GM04504 (cell line): Measurements from ENCODE around the gene ADAMTS2.

Source experiments
- DNase-seq: peaks from one replicate; pipeline ENCODE4 v3.0.0-alpha.2; 2012; ENCODE audit warnings: low read depth

The ADAMTS2 gene

GRCh38 chr5:179343719-179344430, 1.4 kb downstream of the ADAMTS2 start:
- no peak for DNase-seq

- DNase-seq: no peak
Observed at GRCh38 chr5:179343021-179343718, 2.1 kb downstream of the ADAMTS2 start.

GRCh38 chr5:179342577-179342976, 2.7 kb downstream of the ADAMTS2 start:
- peak; percentile 59 for DNase-seq

GRCh38 chr5:179340465-179340864, 4.8 kb downstream of the ADAMTS2 start:
- DNase-seq: no peak

DNA sequence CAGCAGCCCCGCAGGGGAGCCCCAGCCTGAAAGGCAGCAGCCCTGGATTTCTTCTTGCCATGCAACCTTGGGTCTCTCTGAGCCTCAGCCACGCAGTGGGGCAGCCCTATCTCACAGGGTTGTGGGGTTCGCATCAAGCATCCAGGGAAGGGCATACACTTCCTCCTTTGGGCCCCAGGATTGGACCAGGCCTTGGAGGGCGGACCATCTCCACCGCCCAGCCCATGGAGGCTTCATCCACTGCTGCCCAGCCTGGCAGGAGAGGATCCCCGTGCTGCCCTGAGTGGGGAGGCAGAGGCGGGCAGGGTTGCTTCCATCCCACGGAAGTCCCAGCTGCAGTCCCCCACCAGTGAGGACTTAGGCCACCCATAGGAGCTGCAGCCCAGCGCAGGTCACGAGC, 5.3 kb downstream of the ADAMTS2 start:
- DNase-seq: no peak

DNA sequence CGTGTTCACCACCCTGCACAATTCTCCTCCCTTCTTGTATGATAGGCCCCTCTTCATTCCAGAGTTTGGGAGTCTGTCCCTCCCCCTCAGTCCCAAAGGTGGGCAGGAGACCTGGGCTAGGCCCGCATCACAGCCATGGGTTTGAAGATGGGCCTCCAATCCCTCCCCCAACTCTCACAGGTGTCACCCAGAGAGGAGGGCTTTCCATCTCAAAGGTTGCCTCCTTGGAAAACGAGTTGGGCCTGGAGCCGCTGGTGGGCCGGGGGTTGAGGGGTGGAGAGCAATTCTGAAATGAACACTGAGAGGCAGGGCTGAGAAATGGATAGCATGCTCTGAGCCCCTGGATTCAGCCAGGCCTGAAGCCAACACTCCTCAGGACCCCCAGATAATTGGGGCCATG, 6.2 kb downstream of the ADAMTS2 start:
- no peak for DNase-seq

- no peak for DNase-seq
Observed at GRCh38 chr5:179337796-179338676, 7.2 kb downstream of the ADAMTS2 start.

DNA sequence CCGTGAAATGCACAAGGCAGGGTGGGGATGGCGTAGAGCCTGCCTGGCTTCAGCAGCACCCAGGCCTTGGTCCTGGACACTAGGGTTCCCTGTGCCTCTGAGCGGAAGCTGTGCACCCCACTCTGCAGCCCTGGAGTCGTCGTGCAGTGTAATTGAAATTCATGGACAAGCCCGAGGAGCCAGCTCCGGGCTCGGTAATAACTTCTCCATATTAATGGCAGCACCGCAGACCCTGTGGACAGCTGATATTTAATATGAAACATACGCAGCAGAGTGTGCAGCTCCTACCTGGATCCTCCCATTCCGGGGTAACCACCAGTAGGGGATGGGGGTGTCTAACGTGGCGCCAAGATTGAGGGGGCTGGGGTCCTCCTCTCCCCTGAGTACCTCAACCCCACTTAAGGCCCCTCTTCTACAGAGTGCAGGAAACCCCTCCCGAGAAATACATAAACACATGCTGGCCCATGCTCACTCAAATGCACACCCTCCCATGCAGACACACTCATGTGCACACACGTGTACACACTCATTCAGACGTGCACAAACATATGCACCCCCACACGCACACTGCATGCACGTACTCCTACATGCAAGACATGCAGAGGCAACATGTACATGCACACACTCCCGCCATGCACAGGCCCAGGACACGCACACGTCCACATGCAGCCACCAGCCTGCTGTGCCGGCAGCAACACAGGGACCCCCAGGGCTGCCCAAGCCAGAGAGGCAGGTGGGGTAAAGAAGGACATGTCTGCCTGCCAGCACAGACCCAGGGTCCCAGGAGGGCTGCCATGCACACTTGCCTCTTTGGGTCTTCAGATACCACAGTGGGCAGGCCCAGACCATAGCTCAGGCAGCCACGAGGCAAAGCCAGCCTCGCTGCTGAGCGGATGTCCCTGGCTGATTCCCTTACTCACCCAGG, 8.1 kb downstream of the ADAMTS2 start:
- DNase-seq: no peak

GRCh38 chr5:179336126-179336870, 9.0 kb downstream of the ADAMTS2 start:
- DNase-seq: no peak

GRCh38 chr5:179333796-179334761, 11.2 kb downstream of the ADAMTS2 start:
- no peak for DNase-seq

- no peak for DNase-seq
Observed at GRCh38 chr5:179332741-179333290, 12.4 kb downstream of the ADAMTS2 start.

DNA sequence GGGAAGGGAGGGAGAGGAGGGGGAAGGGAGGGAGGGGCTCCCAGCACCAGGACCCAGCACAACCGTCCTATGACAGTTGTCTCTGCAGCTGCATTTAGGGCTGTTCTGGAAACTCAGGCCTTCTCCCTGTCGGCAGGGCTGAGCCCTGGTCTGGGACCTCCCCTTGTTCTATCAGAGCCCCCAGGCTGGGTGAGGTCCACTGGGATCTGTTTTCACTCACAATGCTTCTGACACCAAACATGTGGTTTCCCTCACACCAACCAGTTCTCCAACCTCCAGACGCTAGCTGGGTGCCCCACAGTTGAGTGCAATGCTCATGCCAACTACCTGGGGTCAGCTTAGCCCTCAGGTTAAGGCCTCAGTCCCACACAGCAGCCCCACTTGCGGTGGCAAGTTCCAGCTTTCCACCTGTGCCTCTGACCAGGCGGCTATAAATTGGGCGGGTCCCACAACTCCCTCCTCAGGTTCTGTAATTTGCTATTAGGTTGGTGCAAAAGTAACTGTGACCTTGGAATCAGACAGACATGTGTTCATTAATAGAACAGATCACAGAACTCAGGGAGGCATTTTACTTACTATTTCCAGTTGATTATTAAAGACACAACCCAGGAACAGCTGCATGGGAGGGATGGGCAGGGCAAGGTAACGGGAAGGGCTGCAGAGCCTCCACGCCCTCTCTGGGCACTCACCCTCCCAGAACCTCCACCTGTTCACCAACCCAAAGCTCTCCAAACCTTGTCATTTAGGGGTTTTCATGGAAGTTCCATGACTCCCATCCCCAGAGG, 13.5 kb downstream of the ADAMTS2 start:
- no peak for DNase-seq

- no peak for DNase-seq
Observed at GRCh38 chr5:179330186-179330900, 14.9 kb downstream of the ADAMTS2 start.

DNA sequence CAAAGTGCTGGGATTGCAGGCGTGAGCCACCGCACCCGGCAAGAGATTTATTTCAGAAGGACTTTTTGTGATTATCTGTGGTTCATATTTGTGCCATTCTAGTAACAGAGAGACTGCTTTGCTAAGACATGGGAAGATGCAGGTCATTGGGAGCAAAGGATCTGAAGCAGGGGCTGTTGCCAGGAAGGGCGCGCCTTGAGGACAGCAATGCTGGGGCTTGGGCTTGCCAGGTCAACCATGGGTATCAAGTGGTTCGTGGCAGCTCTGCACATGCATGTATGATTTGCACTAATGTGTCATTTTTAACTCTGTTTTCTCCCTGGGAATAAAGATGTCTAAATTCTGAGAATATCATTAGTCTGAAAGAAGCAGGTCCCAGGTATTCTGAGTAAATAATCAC, 17.0 kb downstream of the ADAMTS2 start:
- no peak for DNase-seq

- DNase-seq: no peak
Observed at GRCh38 chr5:179327021-179327735, 18.1 kb downstream of the ADAMTS2 start.

DNA sequence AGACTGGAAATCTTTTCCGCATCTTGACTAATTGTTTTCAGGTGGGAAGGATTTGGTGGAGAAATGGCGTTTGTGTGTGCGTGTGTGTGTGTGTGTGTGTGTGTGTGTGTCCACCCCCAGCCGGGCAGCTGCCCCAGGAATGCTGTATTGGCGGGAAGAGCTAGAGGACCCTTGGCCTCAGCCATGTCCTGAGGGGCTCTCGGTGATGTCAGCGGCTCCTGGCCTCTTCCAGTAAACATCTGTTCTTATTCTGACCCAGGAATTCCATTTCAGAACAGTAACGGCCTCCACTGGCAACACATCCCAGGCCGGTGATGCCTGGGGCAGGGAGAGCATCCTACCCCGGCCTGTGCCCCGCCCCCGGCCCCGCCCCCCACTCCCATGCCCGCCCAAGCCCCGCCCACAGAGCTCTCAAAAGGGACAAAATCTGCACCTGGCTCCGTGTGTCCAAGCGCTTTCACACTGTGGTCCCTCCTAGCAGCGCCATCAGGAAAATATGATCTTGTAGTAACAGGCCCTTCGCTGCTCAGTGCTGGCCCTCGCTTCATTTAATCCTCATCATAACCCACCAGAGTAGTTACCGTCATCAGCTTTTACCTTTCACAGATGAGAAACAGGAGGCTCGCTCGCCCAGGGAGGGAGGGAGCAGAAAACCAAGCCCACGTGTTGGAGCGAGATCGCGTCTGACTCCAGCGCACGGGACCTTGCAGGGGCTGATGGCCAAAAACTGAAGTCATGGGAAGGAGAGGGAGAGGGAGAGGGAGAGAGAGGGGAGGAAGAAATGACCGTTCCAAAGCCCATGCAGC, 18.9 kb downstream of the ADAMTS2 start:
- DNase-seq: peak; percentile 82
